Upper lobe of right lung (tissue), 1 donor: ENCODE results near the gene RALGPS1. TPM values are rescaled to one million over a fixed set of nuclear protein-coding genes. Genes with fewer than 3 reads are reported as not detected.

Experiments
- ATAC-seq: fragments of 200-7000 bp; cut with Tn5 transposase; one replicate; pipeline ENCODE4 v1.9.1; 2020; ENCODE audit warnings: mild to moderate bottlenecking, moderate library complexity
- DNase-seq: peaks from one replicate; pipeline ENCODE4 v3.0.0-alpha.2; 2020
- H3K27ac ChIP-seq: fragments of 200-600 bp; one replicate; pipeline ENCODE4 v1.8.0; 2022
- H3K27me3 ChIP-seq: fragments of 200-600 bp; one replicate; pipeline ENCODE4 v1.8.0; 2022; ENCODE audit warnings: mild to moderate bottlenecking
- H3K36me3 ChIP-seq: fragments of 200-600 bp; one replicate; pipeline ENCODE4 v1.8.0; 2022
- H3K4me1 ChIP-seq: fragments of 200-600 bp; one replicate; pipeline ENCODE4 v1.8.0; 2022
- H3K4me3 ChIP-seq: fragments of 200-600 bp; one replicate; pipeline ENCODE4 v1.8.0; 2022; ENCODE audit warnings: mild to moderate bottlenecking
- H3K9me3 ChIP-seq: fragments of 200-600 bp; one replicate; pipeline ENCODE4 v1.8.0; 2022
- CTCF ChIP-seq: fragments of 200-600 bp; IDR thresholded peaks from one replicate; pipeline ENCODE4 v1.8.0; 2022; ENCODE audit warnings: antibody characterized with exemption
- intact Hi-C: fragments of 100-400 bp; cut with DNase I; formaldehyde crosslinking; loops from one replicate; pipeline ENCODE4 v1.11.0; 2022
- total RNA-seq: library from RNA; stranded (reverse); fragmentation: NEBNext Ultra II Directional; extraction: Animal tissue kit (Norgen Biotek cat#: 25700); gene quantifications from one replicate; pipeline ENCODE4 v1.2.1, GENCODE V29; 2021
- donor health status: DM: no; HTN: yes; CAD: no; lungs with severe emphysema.

The RALGPS1 gene
- total RNA-seq, 1 donor from 2014 or later: 15.9 TPM

GRCh38 chr9:127186806-127187205 lies 272.2 kb downstream of the RALGPS1 start:
- Histone ChIP-seq H3K4me1 (peaks cover 24% of the 10 kb centered on the region), H3K36me3 (no peaks in the 10 kb centered on the region), H3K27me3 (no peaks in the 10 kb centered on the region), H3K9me3 (no peaks in the 10 kb centered on the region), H3K4me3 (no peak overlapping the region), H3K27ac (peak overlapping the region; percentile 83)
- TF ChIP-seq CTCF: no peak
- DNase-seq: no peak
- ATAC-seq: no peak
- intact Hi-C loops: no loop called here

GRCh38 chr9:127187231-127187956 lies 272.8 kb downstream of the RALGPS1 start:
- H3K4me3 ChIP-seq: no peak overlapping the region
- peak; percentile 32 for DNase-seq
- intact Hi-C loops: no loop called here
- TF ChIP-seq CTCF: no peak
- H3K4me1 ChIP-seq: peaks cover 24% of the 10 kb centered on the region
- H3K27me3 ChIP-seq: no peaks in the 10 kb centered on the region
- ATAC-seq: peak; percentile 24
- H3K9me3 ChIP-seq: no peaks in the 10 kb centered on the region
- H3K27ac ChIP-seq: peak overlapping the region; percentile 83
- H3K36me3 ChIP-seq: no peaks in the 10 kb centered on the region

GRCh38 chr9:127188396-127188795 lies 273.8 kb downstream of the RALGPS1 start:
- peak; percentile 2 for DNase-seq
- no peak for TF ChIP-seq CTCF
- no peak for ATAC-seq
- H3K27ac ChIP-seq: peak overlapping the region; percentile 24
- H3K4me1 ChIP-seq: peaks cover 24% of the 10 kb centered on the region
- intact Hi-C loops: no loop called here
- no peaks in the 10 kb centered on the region for H3K9me3 ChIP-seq
- H3K27me3 ChIP-seq: no peaks in the 10 kb centered on the region
- no peak overlapping the region for H3K4me3 ChIP-seq
- H3K36me3 ChIP-seq: no peaks in the 10 kb centered on the region

- no peak for DNase-seq
- ATAC-seq: no peak
- H3K4me1 ChIP-seq: peaks cover 24% of the 10 kb centered on the region
- H3K4me3 ChIP-seq: no peak overlapping the region
- H3K36me3 ChIP-seq: no peaks in the 10 kb centered on the region
- no peaks in the 10 kb centered on the region for H3K27me3 ChIP-seq
- no peak overlapping the region for H3K27ac ChIP-seq
- intact Hi-C loops: no loop called here
- H3K9me3 ChIP-seq: no peaks in the 10 kb centered on the region
- TF ChIP-seq CTCF: no peak
Measured at GRCh38 chr9:127189628-127190027, 275.0 kb downstream of the RALGPS1 start.

GRCh38 chr9:127192744-127193143 lies 278.2 kb downstream of the RALGPS1 start:
- H3K9me3 ChIP-seq: no peaks in the 10 kb centered on the region
- no peak overlapping the region for H3K4me3 ChIP-seq
- intact Hi-C loops: no loop called here
- no peak for TF ChIP-seq CTCF
- DNase-seq: no peak
- H3K36me3 ChIP-seq: no peaks in the 10 kb centered on the region
- ATAC-seq: no peak
- no peak overlapping the region for H3K27ac ChIP-seq
- H3K4me1 ChIP-seq: no peaks in the 10 kb centered on the region
- no peaks in the 10 kb centered on the region for H3K27me3 ChIP-seq
